Tibial nerve (tissue), 3 donors: ENCODE results near the gene BTN1A1.

Source experiments
- CTCF ChIP-seq, 5 experiments: fragments of 200-600 bp in 3 of 5; fragments of 450-650 bp in 2 of 5; sonication (generic) in 3 of 5; IDR thresholded peaks; one replicate each; pipeline ENCODE4 v1.5.1; 2016 to 2019; ENCODE audit warnings: antibody characterized with exemption in 5 of 5, mild to moderate bottlenecking in 3 of 5, moderate library complexity in 2 of 5
- POLR2A ChIP-seq, 2 donors: fragments of 450-650 bp; IDR thresholded peaks; one replicate each; pipeline ENCODE4 v1.6.1; 2017; ENCODE audit warnings: antibody characterized with exemption in 2 of 2, mild to moderate bottlenecking in 2 of 2, moderate library complexity in 2 of 2

GRCh38 chr6:26507658-26508057 lies 7.6 kb downstream of the BTN1A1 start:
- TF ChIP-seq CTCF (IDR thresholded peaks at IDR 0.05) (no peak), POLR2A (IDR thresholded peaks at IDR 0.05) (no peak)
